ENCODE results near the gene KANTR. TPM values are rescaled to one million over a fixed set of nuclear protein-coding genes. Genes with fewer than 3 reads are reported as not detected.
A peak's percentile ranks its signal among the peaks of the same experiment; 100 is the strongest.

KANTR gene
- total RNA-seq, 2 experiments from 2014 or later, result 26.2 to 28.3 TPM

- Histone ChIP-seq H3K4me2 (ENCODE audit: low read length) (no peak overlapping the region), H4K20me1 (ENCODE audit: insufficient read depth, low read length) (peaks cover 5% of the 10 kb centered on the region; the same call in 1 of the 2 replicates), H3K9me2 (ENCODE audit: insufficient read depth, low read length) (no peaks in the 10 kb centered on the region), H3K4me1 (ENCODE audit: insufficient read depth, low read length, poor library complexity, severe bottlenecking) (peaks cover 14% of the 10 kb centered on the region), H2AFZ (ENCODE audit: low read length) (no peak overlapping the region), H3K36me3 (ENCODE audit: insufficient read depth, low read length) (no peaks in the 10 kb centered on the region), H3K4me3 (ENCODE audit: low read depth, low read length, poor library complexity, severe bottlenecking) (no peak overlapping the region), H3K27ac (ENCODE audit: low read depth, low read length, poor library complexity, severe bottlenecking) (no peak overlapping the region), H3K79me2 (ENCODE audit: insufficient read depth, low read depth, low read length) (peaks cover 11% of the 10 kb centered on the region; the same call in 1 of the 2 replicates), H3K9me3 (ENCODE audit: low read length) (no peaks in the 10 kb centered on the region)
- DNase-seq (ENCODE audit: low spot score), result no peak
- CTCF ChIA-PET (ENCODE audit: unreplicated experiment), result no interaction called here
- intact Hi-C loops (cut with micrococcal nuclease; ENCODE audit: unreplicated experiment), result no loop called here
- TF ChIP-seq, protein P1, sequence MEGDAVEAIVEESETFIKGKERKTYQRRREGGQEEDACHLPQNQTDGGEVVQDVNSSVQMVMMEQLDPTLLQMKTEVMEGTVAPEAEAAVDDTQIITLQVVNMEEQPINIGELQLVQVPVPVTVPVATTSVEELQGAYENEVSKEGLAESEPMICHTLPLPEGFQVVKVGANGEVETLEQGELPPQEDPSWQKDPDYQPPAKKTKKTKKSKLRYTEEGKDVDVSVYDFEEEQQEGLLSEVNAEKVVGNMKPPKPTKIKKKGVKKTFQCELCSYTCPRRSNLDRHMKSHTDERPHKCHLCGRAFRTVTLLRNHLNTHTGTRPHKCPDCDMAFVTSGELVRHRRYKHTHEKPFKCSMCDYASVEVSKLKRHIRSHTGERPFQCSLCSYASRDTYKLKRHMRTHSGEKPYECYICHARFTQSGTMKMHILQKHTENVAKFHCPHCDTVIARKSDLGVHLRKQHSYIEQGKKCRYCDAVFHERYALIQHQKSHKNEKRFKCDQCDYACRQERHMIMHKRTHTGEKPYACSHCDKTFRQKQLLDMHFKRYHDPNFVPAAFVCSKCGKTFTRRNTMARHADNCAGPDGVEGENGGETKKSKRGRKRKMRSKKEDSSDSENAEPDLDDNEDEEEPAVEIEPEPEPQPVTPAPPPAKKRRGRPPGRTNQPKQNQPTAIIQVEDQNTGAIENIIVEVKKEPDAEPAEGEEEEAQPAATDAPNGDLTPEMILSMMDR (conservative IDR thresholded peaks at IDR 0.05; ENCODE audit: low read length), result no peak
- TF ChIP-seq EZH2phosphoT487 (IDR thresholded peaks at IDR 0.05; ENCODE audit: borderline replicate concordance, low read depth, low read length), result no peak
- POLR2A ChIA-PET, result interaction anchor here (1.0 kb wide), 1 partner anchor 83 kb away, joined by 3 read pairs; no protein-coding TSS in a partner anchor
- no TSS peak for BruUV-seq (replicated peaks)
These were observed 15.0 kb upstream of the KANTR start for GRCh38 chrX:53078943-53079342.

GRCh38 chrX:53080628-53081580, 13.0 kb upstream of the KANTR start:
- no peak for DNase-seq (ENCODE audit: low spot score)
- H3K27ac ChIP-seq (ENCODE audit: low read depth, low read length, poor library complexity, severe bottlenecking), result no peak overlapping the region
- intact Hi-C loops (cut with micrococcal nuclease; ENCODE audit: unreplicated experiment), result no loop called here
- H2AFZ ChIP-seq (ENCODE audit: low read length), result no peak overlapping the region
- peak overlapping the region; percentile 31; the same call in 1 of the 2 replicates for H3K4me2 ChIP-seq (ENCODE audit: low read length)
- peaks cover 11% of the 10 kb centered on the region; the same call in 1 of the 2 replicates for H3K79me2 ChIP-seq (ENCODE audit: insufficient read depth, low read depth, low read length)
- TF ChIP-seq, protein P1 (conservative IDR thresholded peaks at IDR 0.05; ENCODE audit: low read length), result no peak
- no peak for TF ChIP-seq EZH2phosphoT487 (IDR thresholded peaks at IDR 0.05; ENCODE audit: borderline replicate concordance, low read depth, low read length)
- peaks cover 14% of the 10 kb centered on the region for H3K4me1 ChIP-seq (ENCODE audit: insufficient read depth, low read length, poor library complexity, severe bottlenecking)
- no peaks in the 10 kb centered on the region for H3K9me2 ChIP-seq (ENCODE audit: insufficient read depth, low read length)
- ChIA-PET POLR2A (interaction anchor here (0.6 kb wide), 1 partner anchor 9 kb away, joined by 3 read pairs; no protein-coding TSS in a partner anchor), CTCF (ENCODE audit: unreplicated experiment) (no interaction called here)
- no peaks in the 10 kb centered on the region for H3K9me3 ChIP-seq (ENCODE audit: low read length)
- H3K36me3 ChIP-seq (ENCODE audit: insufficient read depth, low read length), result peaks cover 16% of the 10 kb centered on the region
- no TSS peak for BruUV-seq (replicated peaks)
- H4K20me1 ChIP-seq (ENCODE audit: insufficient read depth, low read length), result peaks cover 5% of the 10 kb centered on the region; the same call in 1 of the 2 replicates
- no peak overlapping the region for H3K4me3 ChIP-seq (ENCODE audit: low read depth, low read length, poor library complexity, severe bottlenecking)
